Heart left ventricle (tissue), 13 donors: ENCODE measurements around the gene LAMC1.

ENCODE experiments used
- CTCF ChIP-seq, 12 donors: fragments of 200-600 bp; sonication (generic) in 4 of 12; IDR thresholded peaks; one replicate each; pipeline versions ENCODE4 v1.5.0 to v1.8.0; 2018 to 2022; ENCODE audit warnings: antibody characterized with exemption in 12 of 12, mild to moderate bottlenecking in 5 of 12
- POLR2A ChIP-seq, 2 donors: fragments of 450-650 bp; IDR thresholded peaks; one replicate each; pipeline ENCODE4 v1.6.1; 2017; ENCODE audit warnings: antibody characterized with exemption in 2 of 2, mild to moderate bottlenecking in 2 of 2, moderate library complexity in 2 of 2
- donor health status: ischemic (EF 13 %, LVEDD 7.1; RV severe dilation, severe dysfunction).
- donor health status: DM: no; HTN: yes; CAD: no.
- donor health status: DM: no; HTN: no; CAD: no.
- donor health status: ischemic (EF 25% LVEDD 6.9; RV normal size, moderate dysfunction).
- donor health status: ischemic (EF 25% LVEDD 5.7; RV mildly dilated, moderate dysfunction).
- donor health status: ischemic (EF 35%, LVEDD 5.7; RV mildly dilated, moderate dysfunction).
- donor health status: nonischemic (EF 11% LVEDD 7.7; RV severe dilation, severe dysfunction).
- donor health status: DM: yes; HTN: yes; CAD: no.
- donor health status: PGD.
- donor health status: ischemic (EF 29% LVEDD 5.4; RV normal size, mild dysfunction).
- donor health status: nonischemic (EF 23%, LVEDD 6.1; RV moderate dilation, normal function).

GRCh38 chr1:183023146-183023600 lies at the start of gene LAMC1:
- TF ChIP-seq CTCF (IDR thresholded peaks at IDR 0.05) (peak in 2 of 12 donors; percentile 20 to 26), POLR2A (IDR thresholded peaks at IDR 0.05) (peak in 1 of 2 donors; percentile 28)
